Psoas muscle (tissue), 8 donors: ENCODE measurements around the gene APOM. TPM values are rescaled to one million over a fixed set of nuclear protein-coding genes. Genes with fewer than 3 reads are reported as not detected.

ENCODE experiments used
- ATAC-seq, 4 donors: fragments of 200-7000 bp; cut with Tn5 transposase; one replicate each; pipeline ENCODE4 v1.9.1; 2020; ENCODE audit warnings: moderate library complexity in 3 of 4, mild to moderate bottlenecking in 2 of 4
- DNase-seq, 2 donors: peaks; one replicate each; pipeline ENCODE4 v3.0.0-alpha.2; 2020
- H3K27ac ChIP-seq: fragments of 200-600 bp; one replicate; pipeline ENCODE4 v1.8.0; 2022
- H3K27me3 ChIP-seq, 3 donors: fragments of 200-600 bp in 1 of 3; one replicate each; pipeline versions ENCODE4 v1.6.1 to v1.8.0; 2013 to 2022; ENCODE audit warnings: low read length in 2 of 3, mild to moderate bottlenecking in 2 of 3, moderate library complexity in 1 of 3; ENCODE audit not compliant: insufficient read depth in 3 of 3
- H3K36me3 ChIP-seq, 2 donors: fragments of 200-600 bp in 1 of 2; one replicate each; pipeline versions ENCODE4 v1.6.1 to v1.8.0; 2013 to 2022; ENCODE audit warnings: low read depth in 1 of 2, mild to moderate bottlenecking in 1 of 2, moderate library complexity in 1 of 2; ENCODE audit not compliant: insufficient read depth in 1 of 2
- H3K4me1 ChIP-seq: fragments of 200-600 bp; one replicate; pipeline ENCODE4 v1.8.0; 2022
- H3K4me3 ChIP-seq: fragments of 200-600 bp; one replicate; pipeline ENCODE4 v1.8.0; 2022; ENCODE audit warnings: mild to moderate bottlenecking
- H3K9me3 ChIP-seq: fragments of 200-600 bp; one replicate; pipeline ENCODE4 v1.8.0; 2022
- WGBS, 3 donors: extraction: QIAGEN DNeasy Blood & Tissue Kit; methylation state at CpG; one replicate each; pipeline versions ENCODE4 v1.1.6 to v1.1.7; 2013; 5-methylcytosine and 5-hydroxymethylcytosine counted together
- intact Hi-C, 2 donors: fragments of 100-400 bp; cut with DNase I; formaldehyde crosslinking; loops; one replicate each; pipeline versions ENCODE4 v1.11.0 to v1.14.2; 2022
- polyA plus RNA-seq, 3 donors: library from polyadenylated mRNA; stranded (reverse); fragments of 200-250 nt; gene quantifications; one replicate each; pipeline ENCODE4 v1.2.3, GENCODE V29; 2013
- total RNA-seq, 4 donors: library from RNA; stranded (reverse); fragmentation: NEBNext Ultra II Directional in 2 of 4; extraction: Animal tissue kit (Norgen Biotek cat#: 25700) in 2 of 4; gene quantifications; one replicate each; pipeline versions ENCODE4 v1.2.1 to v1.2.4, GENCODE V29; 2021 to 2023
- TF ChIP-seq, protein P1 (sequence below): fragments of 200-600 bp; IDR thresholded peaks from one replicate; pipeline ENCODE4 v1.8.0; 2022; ENCODE audit warnings: antibody characterized with exemption
- donor health status: healthy with polysubstance abuse.
- donor health status: DM: no; HTN: no; CAD: no; lungs with moderate emphysema.
- donor health status: Bipolar disorder and iron deficiency.
- donor health status: healthy.
- donor health status: DM: yes; HTN: yes; CAD: no.
- donor health status: DM: no; HTN: no; CAD: no.
- donor health status: DM: no; HTN: no; CAD: no.
- donor health status: DM: yes; HTN: yes; CAD: no.

The APOM gene
- total and polyA plus RNA-seq, 7 donors: 1.8 to 3.5 (median 2.3) TPM

DNA sequence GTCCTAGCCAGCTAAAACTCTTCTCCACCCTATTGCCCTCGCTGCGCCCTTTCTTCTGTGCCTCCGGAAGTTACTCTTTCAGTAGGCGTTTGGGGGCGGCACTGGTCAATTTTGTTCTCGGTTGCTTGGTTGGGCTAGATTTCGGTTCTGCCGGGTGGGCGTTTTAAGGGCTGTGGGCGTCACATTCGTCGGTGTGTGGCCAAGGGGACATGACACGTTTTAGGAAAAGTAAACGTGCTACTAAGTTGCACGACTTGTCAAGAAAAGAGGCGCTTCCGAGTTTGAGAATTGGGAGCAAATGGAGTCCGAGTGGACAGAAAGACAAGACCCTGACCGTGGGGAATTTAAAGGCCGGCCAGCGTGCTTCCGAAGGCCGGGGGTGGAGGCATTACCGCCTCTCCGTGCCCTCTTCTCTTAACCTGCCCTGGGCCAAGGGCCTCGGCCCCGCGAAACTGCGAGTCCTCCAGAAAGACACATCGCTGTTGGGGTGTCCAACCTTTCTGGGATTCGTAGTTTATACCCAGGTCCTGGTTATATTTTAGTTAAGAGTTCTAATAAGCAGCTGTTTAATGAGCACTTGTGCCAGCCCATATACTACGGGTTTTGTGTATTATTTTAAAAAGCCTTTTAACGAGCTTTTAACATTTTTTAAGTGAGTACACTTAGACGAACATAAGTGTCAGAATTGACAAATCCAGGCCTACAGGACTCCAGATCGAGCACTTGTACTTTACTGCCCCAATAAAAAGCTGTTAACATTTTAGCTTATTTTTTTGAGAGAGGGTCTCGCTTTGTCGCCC lies 2.6 kb upstream of the APOM start:
- H3K4me3 ChIP-seq: peak overlapping the region; percentile 72
- peak; percentile 85 to 91 for DNase-seq
- H3K27me3 ChIP-seq: no peaks in the 10 kb centered on the region
- no peaks in the 10 kb centered on the region for H3K9me3 ChIP-seq
- intact Hi-C loops: loop anchor here in 1 of 2 donors (2.0 kb wide), 1 partner anchor 32 kb away; the partner anchor contains the start of gene PRRC2A
- H3K4me1 ChIP-seq: peaks cover 21% of the 10 kb centered on the region
- TF ChIP-seq, protein P1, sequence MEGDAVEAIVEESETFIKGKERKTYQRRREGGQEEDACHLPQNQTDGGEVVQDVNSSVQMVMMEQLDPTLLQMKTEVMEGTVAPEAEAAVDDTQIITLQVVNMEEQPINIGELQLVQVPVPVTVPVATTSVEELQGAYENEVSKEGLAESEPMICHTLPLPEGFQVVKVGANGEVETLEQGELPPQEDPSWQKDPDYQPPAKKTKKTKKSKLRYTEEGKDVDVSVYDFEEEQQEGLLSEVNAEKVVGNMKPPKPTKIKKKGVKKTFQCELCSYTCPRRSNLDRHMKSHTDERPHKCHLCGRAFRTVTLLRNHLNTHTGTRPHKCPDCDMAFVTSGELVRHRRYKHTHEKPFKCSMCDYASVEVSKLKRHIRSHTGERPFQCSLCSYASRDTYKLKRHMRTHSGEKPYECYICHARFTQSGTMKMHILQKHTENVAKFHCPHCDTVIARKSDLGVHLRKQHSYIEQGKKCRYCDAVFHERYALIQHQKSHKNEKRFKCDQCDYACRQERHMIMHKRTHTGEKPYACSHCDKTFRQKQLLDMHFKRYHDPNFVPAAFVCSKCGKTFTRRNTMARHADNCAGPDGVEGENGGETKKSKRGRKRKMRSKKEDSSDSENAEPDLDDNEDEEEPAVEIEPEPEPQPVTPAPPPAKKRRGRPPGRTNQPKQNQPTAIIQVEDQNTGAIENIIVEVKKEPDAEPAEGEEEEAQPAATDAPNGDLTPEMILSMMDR: no peak
- peak overlapping the region; percentile 98 for H3K27ac ChIP-seq
- ATAC-seq: peak; percentile 76 to 83 (median 79)
- peaks cover 5 to 53% of the 10 kb centered on the region in 2 donors for H3K36me3 ChIP-seq
- WGBS, 3 donors: 6 to 8% (median 7%) methylated on average over 37 of the region's 37 CpGs

DNA sequence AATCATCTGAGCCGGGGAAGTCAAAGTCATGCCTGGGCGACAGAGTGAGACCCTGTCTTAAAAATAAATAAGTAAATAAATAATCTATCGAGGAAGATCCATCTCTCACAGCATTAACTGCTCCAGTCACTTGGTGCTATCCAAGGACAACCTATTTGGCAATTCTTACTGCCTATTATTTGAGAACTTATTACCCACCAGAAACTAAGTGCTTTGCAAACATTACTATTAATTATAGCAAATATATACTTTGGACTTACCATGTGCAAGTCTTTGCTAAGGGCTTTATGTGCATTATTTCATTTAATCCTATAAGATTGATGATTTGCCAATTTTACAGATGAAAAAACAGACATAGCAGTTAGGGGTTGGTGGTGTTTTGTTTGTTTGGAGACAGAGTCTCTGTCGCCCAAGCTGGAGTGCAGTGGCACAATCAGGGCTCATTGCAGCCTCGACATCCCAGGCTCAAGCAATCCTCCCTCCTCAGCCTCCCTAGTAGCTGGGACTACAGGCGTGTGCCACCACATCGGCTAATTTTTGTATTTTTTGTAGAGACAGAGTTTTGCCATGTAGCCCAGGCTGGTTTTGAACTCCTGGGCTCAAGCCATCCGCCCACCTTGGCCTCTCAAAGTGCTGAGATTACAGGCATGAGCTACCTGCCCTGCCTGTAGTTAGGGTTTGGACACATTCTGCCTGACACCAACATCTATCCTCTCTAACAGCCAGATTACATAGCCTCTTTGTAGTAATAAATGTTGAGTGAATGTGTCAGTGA lies 933 bp upstream of the APOM start:
- Histone ChIP-seq H3K27me3 (no peaks in the 10 kb centered on the region), H3K4me1 (peaks cover 38% of the 10 kb centered on the region), H3K4me3 (no peak overlapping the region), H3K9me3 (no peaks in the 10 kb centered on the region), H3K36me3 (peaks cover 2 to 37% of the 10 kb centered on the region in 2 donors), H3K27ac (no peak overlapping the region)
- ATAC-seq (no peak), DNase-seq (no peak)
- intact Hi-C loops: no loop called here
- TF ChIP-seq, protein P1: no peak
- 92 to 94% (median 92%) methylated on average over 8 of the region's 8 CpGs for WGBS, 3 donors

DNA sequence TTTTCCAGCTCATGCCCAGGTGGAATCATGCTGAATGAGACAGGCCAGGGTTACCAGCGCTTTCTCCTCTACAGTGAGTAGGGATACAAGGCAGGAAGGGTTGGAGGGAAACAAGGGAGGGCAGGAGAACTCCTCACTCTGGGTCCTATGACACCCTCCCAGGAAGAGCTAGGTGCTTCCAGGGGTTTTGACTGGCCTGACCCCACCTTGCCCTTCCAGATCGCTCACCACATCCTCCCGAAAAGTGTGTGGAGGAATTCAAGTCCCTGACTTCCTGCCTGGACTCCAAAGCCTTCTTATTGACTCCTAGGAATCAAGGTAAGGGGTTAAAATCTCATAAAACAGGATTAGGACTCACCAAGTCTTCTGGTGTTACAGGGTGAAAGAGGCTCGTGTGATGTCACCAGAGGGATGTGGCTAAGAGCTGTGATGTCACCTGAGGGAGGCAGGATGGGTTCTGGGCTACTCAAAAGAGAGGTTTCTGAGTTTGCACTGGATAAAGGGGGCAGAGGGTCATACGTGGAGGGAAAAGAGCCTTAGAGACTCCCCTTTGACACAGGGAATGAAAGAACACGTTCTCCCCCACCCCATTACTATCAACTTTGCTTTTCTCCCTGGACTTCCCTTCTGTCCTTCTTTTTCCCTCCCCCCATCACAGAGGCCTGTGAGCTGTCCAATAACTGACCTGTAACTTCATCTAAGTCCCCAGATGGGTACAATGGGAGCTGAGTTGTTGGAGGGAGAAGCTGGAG lies 1.9 kb downstream of the APOM start:
- Histone ChIP-seq H3K4me1 (peaks cover 37% of the 10 kb centered on the region), H3K27me3 (no peaks in the 10 kb centered on the region)
- whole genome bisulfite sequencing, 3 donors: 70 to 73% (median 71%) methylated on average over 6 of the region's 6 CpGs

DNA sequence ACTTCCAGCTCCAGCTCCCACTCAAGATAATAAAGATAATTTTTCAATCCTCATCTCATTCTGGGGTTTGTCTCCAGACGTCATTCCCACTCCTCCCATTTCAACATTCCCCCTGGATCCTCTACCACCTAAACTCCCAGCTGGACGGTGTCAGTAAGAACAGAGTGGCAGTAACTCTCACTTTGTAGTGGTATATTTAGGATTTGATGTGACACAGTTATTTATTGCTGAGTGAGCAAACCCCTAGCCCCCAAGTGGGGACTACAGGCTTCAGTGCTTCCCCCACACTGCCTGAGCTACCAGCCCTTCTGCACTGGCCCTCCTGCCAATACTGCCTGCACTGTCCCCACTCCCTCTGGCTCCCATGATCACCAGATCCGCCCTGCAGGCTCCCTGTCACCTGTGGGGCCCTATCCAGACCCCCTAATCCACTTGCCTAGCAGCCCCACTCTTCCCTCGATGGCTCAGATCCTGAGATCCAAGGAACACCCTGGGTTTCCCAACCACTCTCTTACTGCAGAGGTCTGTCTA lies 2.5 kb downstream of the APOM start:
- H3K36me3 ChIP-seq: peaks cover 3 to 39% of the 10 kb centered on the region in 2 donors
- peak overlapping the region; percentile 23 for H3K27ac ChIP-seq
- H3K4me1 ChIP-seq: peaks cover 43% of the 10 kb centered on the region
- no peaks in the 10 kb centered on the region for H3K27me3 ChIP-seq
- no peak for ATAC-seq
- no peaks in the 10 kb centered on the region for H3K9me3 ChIP-seq
- H3K4me3 ChIP-seq: peak overlapping the region; percentile 79
- DNase-seq: no peak
- intact Hi-C loops: no loop called here
- 59 to 84% (median 69%) methylated on average over 4 of the region's 4 CpGs for WGBS, 3 donors
- TF ChIP-seq, protein P1: no peak

More for the DNA sequence above, 1.9 kb downstream of the APOM start:
- ATAC-seq: no peak
- DNase-seq: no peak
- TF ChIP-seq, protein P1: no peak
- Histone ChIP-seq H3K9me3 (no peaks in the 10 kb centered on the region), H3K36me3 (peaks cover 3 to 33% of the 10 kb centered on the region in 2 donors), H3K4me3 (no peak overlapping the region), H3K27ac (no peak overlapping the region)
- intact Hi-C loops: no loop called here
